ENCODE data around the gene GRB10.

Gene GRB10

DNA sequence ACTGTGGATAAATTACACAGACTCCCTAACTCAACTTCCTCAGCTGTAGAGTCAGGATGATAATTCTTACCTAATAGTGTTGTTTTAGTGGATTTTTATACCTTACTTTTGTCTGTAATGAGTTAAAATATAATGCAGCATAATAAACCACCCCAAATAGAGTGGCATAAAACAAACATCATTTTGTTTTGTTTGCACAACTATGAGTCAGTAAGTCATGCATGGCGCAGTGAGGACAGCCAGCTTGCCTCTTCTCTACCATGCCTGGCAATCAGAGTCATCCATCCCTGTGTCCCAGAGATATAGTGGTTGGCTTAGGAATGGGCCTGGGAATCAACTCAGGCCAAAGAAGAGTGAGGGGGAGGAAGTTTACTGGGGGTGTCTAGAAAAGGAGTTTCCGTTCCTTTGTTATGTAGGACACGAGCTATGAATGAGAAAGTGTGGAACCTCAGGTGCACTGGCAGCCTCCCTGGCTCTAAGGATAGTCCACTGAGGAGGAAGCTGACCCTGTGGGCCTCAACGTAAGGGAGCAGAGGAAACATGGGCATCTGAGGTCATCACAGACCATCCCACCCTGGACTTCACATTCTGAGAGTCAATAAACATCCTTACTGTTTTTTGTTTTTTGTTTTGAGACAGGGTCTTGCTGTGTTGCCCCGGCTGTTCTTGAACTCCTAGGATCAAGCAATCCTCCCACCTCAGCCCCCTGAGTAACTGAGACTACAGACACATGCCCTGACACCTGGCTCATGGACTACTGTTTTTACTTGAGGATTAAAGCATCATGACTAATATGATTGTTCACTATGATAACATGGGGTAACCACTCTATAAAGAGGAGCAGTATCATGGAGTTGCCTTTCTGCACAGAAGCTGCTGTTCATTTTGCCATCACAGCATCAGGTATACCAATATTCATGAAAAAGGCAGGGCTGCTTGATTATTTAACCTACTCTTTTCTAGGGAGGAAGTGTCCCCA lies 21.0 kb upstream of the GRB10 start:
- no peak for DNase-seq
- no peak for ATAC-seq

DNA sequence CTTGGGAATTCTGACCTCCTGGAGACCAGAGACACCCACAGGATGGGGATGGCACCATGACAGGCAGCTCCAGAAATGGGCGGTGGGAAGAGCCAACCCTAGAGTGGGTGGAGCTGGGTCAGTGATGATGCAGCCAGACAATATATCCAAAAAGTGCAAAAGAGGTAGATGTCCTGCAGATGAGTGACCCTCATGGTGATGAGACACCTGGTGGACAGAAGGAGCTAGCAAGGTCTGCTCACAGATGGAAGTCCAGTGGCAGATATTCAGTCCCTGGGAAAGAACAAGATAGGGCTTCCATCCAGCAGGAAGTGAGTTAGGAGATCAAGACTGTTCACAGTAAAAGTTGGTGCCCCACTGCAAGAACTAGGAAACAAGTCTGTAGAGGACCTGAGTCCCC lies 19.2 kb upstream of the GRB10 start:
- DNase-seq: no peak
- no peak for ATAC-seq

DNA sequence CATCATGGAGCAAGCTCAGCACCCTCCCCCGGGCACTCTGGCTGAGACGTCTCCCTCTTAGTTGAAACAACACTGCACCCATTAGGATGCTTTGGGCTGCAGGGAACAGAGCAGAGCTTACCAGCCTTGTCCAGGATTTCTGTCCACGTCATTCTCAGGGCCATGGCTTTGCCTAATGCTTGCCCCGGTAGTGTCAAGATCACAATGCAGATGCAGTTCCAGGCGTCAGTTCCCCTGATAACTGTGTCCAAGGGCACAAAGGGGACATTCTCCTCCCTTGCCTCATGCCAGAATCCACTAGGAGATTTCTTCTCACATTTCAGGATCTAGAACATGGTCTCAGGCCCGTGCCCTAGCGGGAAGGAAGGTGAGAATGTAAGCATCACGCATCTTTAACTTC lies 17.2 kb upstream of the GRB10 start:
- no peak for DNase-seq
- no peak for ATAC-seq

DNA sequence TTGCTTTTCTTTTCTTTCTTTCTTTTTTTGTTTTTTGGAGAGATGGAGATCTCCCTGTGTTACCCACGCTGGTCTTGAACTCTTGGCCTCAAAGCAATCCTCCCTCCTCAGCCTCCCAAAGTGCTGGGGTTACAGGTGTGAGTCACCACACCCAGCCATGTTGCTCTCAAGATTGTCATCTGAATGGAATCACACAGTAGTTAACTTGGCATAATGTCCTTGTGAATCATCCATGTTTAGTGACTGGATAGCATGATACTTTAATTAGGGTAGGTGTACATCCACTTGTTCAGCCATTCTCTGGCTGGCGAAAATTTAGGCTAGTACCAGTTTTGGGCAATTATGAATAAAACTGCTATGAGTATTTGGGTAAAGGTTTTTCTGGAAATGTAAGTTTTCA lies 15.4 kb upstream of the GRB10 start:
- no peak for ATAC-seq
- DNase-seq: no peak

DNA sequence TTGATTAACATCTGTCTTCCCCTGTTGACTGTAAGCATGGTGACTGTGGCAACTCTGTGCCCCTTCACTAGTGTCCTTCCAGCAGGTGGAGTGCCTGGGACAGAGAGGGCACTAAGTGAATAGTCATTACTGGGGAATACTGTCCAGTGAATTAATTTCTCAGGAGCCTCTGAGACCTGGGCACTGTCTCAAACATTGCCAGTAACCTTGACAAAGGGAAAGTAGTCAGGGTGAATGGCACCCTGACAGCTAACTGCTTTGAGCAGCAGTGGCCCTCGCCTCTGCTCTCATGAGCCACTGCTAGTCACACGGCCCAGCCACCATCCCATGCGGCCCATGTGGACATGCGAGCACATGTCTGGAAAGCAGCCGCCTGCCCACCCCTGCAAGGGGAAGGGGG lies 13.1 kb upstream of the GRB10 start:
- ATAC-seq: no peak

DNA sequence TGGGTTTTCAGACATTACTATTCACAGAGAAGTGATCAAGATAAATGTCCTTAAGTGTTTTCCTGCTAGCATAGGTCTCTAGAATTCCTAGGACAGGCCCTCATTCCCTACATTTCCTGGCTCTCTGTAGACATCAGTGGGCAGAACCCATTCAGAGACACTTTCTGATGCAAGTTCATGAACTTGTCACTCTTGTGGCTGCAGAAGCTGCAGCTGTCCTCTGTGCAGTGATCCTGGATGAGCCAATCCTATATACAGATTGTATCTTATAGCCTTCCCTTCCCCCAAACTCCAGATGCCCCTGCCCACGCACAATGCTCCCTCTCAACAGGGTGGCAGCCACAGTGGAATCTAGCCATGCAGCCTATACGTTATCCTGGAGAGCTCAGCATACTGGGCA lies 12.6 kb upstream of the GRB10 start:
- ATAC-seq (no peak), DNase-seq (no peak)

More for the DNA sequence above, 13.1 kb upstream of the GRB10 start:
- DNase-seq: no peak

DNA sequence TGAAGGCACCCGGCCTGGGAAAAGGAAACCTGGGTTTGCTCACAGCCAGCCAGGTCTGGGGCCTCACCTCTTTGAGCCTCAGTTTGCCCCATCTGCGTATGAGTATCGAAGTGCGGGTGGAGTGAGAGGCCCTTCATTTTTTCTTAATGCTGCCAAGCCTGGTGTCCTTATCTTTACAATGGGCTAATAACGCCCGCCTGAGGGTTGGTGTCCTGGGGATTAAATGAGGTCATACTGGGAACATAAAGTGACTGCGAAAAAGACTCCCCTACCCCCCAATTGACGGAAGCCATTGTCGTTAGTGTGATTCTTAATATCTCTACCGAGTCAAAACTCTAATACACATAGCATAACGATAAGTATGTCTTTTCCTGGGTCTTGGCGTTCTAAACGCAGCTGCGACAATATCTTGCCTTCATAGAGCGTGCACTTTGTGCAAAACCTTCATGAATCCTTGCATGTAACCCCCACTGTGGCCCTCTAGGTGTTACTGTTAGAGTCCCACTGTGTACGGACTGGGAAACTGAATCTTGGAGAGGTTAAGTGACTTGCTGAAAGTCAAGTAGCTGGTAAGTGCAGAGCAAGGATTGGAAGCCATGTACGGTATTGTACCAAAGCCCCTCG lies 11.4 kb upstream of the GRB10 start:
- DNase-seq (no peak), ATAC-seq (no peak)

DNA sequence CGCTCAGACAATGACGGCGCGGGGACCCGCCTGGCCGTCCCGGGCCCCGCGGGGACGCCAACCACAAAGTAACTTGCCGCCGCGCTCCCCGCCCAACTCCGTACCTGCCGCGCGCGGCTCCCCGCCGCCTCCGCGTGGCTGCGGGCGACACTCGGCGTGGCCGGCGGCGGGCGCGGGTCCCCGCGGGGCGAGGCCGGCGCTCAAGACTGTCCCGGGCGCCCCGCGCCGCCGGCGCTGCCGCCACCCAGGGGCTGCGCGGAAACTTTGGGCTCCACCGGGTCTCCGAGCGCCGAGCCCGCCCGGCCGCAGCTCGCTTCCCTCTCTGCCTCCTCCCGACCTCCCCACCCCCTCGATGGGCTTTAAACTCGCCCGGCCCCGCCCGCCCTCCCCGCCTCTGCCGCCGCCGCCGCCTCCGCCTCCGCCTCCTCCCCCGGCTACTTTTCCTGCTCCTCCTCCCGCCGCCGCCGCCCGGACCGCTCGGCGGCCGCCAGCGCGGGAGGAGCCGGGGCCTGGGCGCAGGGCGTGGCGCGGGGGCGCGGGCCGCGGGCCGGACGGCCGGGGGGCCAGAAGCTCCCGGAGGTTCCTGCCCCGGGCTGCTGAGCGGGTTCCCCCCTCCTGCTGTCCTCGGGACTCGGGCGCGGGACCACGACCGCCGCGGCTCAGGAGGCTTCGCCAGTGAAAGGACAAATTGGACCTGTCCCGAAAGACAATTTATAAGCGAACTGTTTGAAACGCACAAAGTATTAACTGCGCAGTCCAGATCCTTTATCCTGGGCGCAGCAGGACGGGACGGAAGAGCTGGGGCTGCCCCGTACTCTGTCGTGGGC lies 10.6 kb upstream of the GRB10 start:
- ATAC-seq: peak; percentile 38
- peak; percentile 20 for DNase-seq

DNA sequence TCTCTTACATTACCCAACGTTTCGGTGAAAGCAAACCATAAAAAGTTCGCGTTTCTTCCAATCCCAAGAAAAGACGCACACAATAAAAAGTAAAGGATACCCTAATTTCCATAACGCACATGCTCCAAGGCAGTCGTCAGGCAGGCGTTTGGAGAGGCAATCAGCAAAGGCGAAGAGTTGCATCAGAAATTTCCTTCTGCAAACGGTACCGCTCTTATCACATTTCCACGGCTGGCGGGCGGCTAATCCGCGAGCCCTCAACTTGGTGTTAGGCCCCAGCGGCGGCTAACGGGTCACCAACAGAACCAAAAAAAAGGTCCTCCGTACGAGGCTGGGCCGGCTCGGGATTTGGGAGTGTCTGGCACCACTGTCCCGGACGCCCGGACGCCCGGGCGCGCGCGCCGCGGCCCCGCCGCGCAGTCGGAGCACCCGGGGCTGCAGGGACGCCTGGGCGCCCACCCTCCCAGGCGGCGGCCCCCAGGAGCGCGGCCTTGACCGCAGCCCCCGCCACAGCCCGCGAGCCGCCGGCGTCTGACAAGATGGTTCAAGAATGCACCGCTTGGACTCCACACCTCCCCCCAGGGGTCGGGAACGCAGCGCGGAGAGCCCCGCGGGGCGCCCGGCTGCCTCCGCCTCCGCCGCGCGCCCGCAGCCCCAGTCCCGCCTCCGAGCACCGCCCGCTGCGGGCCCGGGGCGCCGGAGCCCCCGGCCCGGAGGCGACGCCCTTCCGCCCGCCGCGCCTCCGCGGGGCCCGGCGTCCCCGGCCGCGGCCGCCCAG lies 9.8 kb upstream of the GRB10 start:
- DNase-seq: no peak

DNA sequence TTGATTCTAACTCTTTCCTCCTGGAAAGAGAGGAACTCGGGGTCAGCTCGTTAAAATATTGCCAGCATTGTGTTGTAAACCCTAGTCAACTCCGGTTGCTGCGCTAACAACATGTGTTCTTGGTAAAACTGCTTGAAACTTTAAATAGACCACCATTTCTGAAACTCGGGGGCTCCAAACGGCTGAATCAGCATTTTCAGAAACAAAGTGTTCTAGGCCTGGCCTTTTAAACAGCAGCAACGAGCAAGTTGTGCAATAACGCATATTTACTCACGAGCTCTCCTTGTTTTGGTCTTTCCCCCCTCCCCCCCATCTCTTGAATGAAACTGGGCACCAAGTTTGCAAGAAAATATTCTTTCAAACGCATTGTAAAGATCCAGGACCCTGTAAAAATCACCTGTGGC lies 9.2 kb upstream of the GRB10 start:
- ATAC-seq (no peak), DNase-seq (no peak)

More for the DNA sequence above, 9.8 kb upstream of the GRB10 start:
- ATAC-seq: no peak

DNA sequence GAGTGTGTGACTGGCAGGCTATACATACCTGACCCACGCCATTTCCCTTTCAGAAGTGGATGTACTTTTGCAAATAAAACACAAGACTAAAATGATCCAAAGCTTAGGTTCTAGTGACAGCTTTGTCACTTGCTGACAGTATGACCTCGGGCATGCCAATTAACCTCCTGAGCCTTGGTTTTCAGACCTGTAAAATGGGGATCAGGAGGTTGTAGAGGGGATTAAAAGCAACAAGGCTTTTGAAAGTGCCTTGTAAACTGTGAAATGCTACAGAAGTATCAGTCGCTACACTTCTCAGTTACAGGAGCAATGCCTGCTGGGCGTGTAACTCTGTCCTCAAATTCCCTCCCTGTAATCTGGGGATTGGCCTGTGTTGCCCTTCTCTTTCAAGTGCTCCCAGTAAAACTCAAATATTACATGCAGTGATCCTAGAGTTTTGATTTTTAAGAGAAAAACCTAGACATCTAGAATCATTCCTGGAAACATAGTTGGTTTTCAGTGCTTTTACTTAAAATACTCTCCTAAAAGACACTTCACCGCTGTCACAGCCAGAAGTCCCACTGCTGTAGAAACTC lies 8.8 kb upstream of the GRB10 start:
- DNase-seq: no peak
- ATAC-seq: no peak

DNA sequence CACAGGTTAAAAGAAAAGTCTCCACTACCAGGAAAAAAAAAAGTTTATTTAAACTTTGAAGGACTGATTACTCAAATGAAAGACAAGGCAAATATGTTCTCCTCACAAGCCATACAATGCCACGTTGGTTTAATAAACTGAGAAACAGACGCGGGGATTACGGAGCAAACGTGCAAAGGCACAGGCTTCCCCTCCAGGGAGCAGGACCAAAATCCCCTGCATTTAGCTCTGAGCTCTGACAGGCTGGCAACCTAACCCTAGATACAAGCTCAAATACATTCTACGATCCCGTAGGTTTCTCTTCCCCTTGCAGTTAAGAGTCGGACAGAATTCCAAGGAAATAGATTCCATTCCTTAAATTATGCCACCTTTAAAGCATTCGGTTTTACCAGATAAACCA lies 7.7 kb upstream of the GRB10 start:
- DNase-seq (no peak), ATAC-seq (no peak)

DNA sequence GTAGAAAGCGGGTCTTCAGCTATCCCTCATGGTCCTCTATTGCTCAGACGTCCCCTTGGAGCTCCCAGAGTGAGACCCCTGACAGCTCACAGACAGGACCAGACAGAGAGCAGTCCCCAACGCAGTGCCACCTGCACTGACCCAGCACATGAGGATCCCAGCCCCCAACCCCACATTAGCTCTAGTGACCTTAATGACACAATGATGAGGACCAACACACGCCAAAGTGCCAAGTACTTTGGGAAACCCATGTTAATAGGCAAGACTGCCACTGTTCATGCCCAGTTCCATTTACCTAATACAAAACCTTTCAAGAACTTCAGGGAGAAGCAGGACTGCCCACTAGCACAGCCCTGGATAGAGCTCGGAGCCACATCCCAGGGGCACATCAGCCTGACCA lies 5.7 kb upstream of the GRB10 start:
- ATAC-seq: no peak
- DNase-seq: no peak

DNA sequence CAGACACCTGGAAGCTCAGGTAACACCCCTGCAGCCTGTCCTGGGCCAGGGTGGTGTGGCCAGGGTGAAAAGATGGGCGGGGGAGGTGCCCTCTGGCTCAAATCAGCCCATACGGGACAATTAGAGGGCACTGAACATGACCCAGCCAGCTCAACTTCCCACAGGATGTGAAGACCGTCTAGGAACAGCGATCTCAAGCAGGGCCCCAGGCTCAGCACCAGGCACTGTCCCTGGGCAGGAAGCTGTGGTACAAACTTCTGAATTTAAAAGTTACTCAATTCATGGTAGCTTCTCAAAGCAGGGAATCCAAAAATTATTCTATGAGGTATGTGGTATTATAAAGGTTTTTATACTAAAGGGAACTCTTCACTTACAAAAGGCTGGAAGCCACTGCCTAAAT lies 5.1 kb upstream of the GRB10 start:
- DNase-seq (no peak), ATAC-seq (no peak)

DNA sequence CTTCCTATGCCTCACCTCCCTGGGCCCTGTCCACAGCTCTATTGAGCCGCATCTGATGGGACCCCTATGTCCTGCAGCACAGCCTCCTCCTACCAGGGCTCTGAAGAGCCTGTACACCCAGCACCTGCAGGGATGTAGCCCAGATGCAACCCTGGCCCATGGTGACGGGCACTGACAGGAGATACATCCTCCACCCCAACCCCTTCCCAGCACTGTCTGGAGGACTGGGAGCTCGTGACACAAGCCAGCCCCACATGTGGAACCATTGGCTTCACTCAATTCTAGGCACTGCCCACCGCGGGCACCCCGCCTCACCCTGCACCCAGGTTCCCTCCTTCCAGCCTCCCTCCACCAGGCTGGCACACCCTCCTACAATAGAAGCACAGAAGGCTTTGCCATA lies 2.6 kb upstream of the GRB10 start:
- DNase-seq (no peak), ATAC-seq (no peak)

DNA sequence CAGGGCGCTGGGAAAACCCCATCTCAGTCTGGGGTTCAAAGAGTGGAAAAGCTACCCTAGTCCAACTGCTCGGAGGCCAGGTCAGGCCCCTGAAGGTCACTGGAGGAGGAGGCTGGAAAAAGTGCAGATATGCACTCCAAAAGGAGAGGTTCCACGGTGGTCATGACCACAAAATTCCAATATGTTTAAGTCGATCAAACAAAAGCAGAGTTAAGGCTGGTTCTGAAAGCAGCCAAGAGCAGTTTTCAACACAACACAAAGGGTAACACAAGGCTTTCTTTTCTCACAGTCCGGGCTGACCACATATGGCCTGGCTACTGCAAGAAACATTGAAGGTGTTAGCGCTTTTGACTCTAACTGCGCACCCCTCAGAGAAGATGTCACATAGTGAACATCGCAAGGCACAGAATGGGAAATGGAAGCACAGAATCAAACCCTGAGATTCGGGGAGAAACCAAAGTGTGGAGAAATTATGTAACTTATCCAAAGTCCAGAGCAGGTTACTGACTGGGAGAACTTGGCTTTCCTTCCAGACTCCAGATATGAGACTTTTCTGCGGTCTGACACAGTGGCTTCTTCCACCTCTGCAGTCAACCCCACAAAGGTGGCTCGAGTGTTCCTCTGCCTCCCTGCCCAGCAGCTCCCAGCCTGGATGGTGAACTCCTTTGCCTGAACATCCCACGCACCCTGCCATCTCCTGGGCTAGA lies 1.3 kb upstream of the GRB10 start:
- ATAC-seq (no peak), DNase-seq (no peak)

DNA sequence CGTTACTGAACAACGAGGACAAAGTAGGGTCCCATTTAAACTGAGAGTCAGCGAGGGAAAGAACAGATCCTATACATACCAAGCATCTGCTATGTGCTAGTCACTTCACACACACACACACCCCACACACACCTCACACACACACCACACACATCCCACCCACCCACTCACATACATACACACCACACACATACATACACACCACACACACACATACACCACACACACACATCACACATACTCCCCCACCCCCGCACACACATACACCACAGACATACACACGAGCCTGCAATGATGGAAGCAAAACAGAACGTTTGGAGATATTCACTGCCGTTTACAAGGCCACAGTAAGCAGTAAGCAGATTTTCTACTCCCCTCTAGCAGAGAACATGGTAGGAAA lies 607 bp upstream of the GRB10 start:
- no peak for ATAC-seq
- no peak for DNase-seq

DNA sequence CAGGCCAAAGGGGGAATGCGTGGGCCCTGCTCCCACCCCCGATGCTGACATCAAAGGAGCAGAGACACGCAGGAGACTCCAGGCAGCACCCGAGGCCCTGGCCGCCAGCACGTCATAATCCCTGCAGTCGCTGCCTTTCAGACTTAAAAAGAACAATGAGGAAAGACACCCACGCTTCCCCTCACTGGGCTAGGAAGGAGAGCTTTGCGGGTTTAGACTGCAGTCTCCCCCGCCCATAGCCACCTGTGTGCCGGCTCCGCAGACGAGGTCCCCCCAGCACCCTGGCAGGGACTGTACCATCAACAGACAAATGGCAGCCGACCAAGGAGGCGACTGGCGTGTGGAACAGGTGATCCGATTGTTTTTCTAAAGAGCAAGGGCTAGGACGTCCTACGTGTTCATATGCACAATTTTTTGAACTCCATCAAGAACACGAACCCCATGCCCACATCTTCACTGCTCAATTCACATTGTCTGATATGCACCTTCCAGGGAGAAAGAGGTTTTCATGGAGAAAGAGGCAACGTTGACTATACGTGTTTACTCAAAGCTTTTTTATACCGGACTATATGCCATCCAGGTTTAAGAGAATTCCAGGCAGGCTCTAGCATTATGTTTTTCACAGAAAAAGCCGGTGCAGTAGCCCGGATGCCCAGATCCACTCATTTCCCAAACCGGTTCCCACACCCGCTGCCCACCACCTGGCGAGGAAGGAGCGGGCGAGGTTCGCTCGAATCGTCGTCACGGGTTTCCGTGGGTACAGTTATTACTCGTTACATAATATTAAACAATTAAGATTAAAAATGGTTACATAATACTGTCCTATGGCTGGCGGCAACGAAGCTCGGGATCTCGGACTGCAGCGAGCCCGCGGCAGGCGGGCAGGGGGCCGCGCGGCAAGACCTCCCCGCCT lies 1.1 kb downstream of the GRB10 start:
- DNase-seq: peak; percentile 15
- ATAC-seq: peak; percentile 51

DNA sequence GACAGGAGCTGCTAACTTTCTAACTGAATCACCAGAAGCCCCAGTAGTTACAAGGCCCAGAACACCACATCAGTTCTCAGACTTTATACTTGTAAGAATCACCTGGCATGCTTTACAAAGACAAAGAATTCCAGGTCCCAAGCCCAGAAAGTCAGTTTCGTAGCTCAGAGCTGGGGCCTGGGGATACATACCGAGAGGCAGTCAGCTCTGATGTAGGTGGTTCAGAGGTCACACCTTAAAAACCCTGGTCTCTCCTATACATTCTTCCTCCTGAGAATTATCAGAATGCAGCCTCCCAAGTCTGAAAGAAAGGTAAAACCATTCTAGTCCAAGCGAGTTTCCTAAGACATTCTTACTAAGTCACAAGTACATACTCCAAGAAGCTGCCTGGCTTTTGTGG lies 2.3 kb downstream of the GRB10 start:
- ATAC-seq (no peak), DNase-seq (no peak)

DNA sequence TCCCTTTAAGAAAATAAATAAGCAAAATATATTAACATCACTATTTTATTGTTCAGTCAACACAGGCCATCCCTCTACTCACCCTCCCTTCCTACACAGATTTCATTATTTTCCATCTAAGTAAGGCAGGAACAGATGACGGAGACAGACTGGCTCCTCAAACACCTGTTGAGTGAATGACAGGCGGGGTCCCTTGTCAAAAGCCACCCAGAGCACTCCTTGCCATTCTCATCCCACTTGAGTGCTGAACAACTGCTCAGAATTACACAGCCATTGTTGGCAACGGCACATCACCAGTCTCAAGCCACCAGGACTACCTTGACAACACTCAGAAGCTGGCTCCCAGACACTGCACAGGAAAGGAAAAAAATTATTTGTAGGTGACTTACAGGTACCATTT lies 3.3 kb downstream of the GRB10 start:
- DNase-seq: no peak
- ATAC-seq: no peak
